Adrenal gland (tissue), 12 donors: Measurements from ENCODE around the gene NPBWR2. TPM values are rescaled to one million over a fixed set of nuclear protein-coding genes. Genes with fewer than 3 reads are reported as not detected.

Experiments
- DNase-seq, 7 donors: peaks; one replicate each; pipeline ENCODE4 v3.0.0-alpha.2; 2019 to 2020
- H3K27ac ChIP-seq, 5 donors: fragments of 200-600 bp; sonication (generic) in 4 of 5; 1 replicate in 3 of 5; 2 replicates in 2 of 5; pipeline versions ENCODE4 v1.5.1 to v1.8.0; 2016 to 2020; ENCODE audit warnings: mild to moderate bottlenecking in 1 of 5
- H3K27me3 ChIP-seq: fragments of 200-600 bp; 2 replicates; pipeline ENCODE4 v1.8.0; 2021
- H3K36me3 ChIP-seq, 2 donors: fragments of 200-600 bp; replicated peaks in 1 of 2; 1 replicate in 1 of 2; 2 replicates in 1 of 2; pipeline versions ENCODE4 v1.5.1 to v1.8.0; 2018 to 2022
- H3K4me1 ChIP-seq, 2 donors: fragments of 200-600 bp; replicated peaks in 1 of 2; 1 replicate in 1 of 2; 2 replicates in 1 of 2; pipeline versions ENCODE4 v1.5.1 to v1.8.0; 2018 to 2021
- H3K4me3 ChIP-seq, 4 donors: fragments of 200-600 bp; sonication (generic) in 3 of 4; one replicate each; pipeline ENCODE4 v1.5.1; 2016 to 2018
- H3K9me3 ChIP-seq, 3 donors: fragments of 200-600 bp; sonication (generic) in 1 of 3; replicated peaks in 1 of 3; 1 replicate in 2 of 3; 2 replicates in 1 of 3; pipeline versions ENCODE4 v1.5.1 to v1.8.0; 2016 to 2021
- POLR2A ChIP-seq, 2 donors: fragments of 450-650 bp; IDR thresholded peaks; one replicate each; pipeline ENCODE4 v1.6.1; 2017; ENCODE audit warnings: antibody characterized with exemption in 2 of 2, mild to moderate bottlenecking in 2 of 2, moderate library complexity in 1 of 2
- WGBS, 4 donors: extraction: QIAGEN DNeasy Blood & Tissue Kit in 2 of 4; methylation state at CpG; one replicate each; pipeline versions ENCODE4 v1.1.5 to v1.1.7; 2013 to 2017; 5-methylcytosine and 5-hydroxymethylcytosine counted together
- intact Hi-C, 2 donors: fragments of 100-400 bp; cut with DNase I; formaldehyde crosslinking; loops; one replicate each; pipeline versions ENCODE4 v1.14.1 to v1.15.0; 2022 to 2023
- polyA plus RNA-seq, 3 donors: library from polyadenylated mRNA; stranded (reverse); fragments of 200-250 nt in 2 of 3; fragments of 350-450 nt in 1 of 3; fragmentation: Illumina TruSeq in 1 of 3; extraction: RNeasy Lipid Tissue Mini Kit (QIAGEN cat#74804) in 1 of 3; gene quantifications; one replicate each; pipeline ENCODE4 v1.2.3, GENCODE V29; 2013 to 2014
- total RNA-seq, 9 donors: library from RNA; depleted of rRNA in 4 of 9; stranded (reverse); fragments of >200 nt in 4 of 9; fragments of 120-200 nt in 1 of 9; fragmentation: NEBNext Ultra II Directional in 1 of 9; extraction: Animal tissue kit (Norgen Biotek cat#: 25700) in 1 of 9; gene quantifications; one replicate each; pipeline versions ENCODE4 v1.1.0 to v1.2.4, GENCODE V29; 2013 to 2023
- TF ChIP-seq, protein P1 (sequence below), 6 experiments: fragments of 450-650 bp in 4 of 6; fragments of 200-600 bp in 2 of 6; sonication (generic) in 1 of 6; IDR thresholded peaks; 1 replicate in 5 of 6; 2 replicates in 1 of 6; pipeline versions ENCODE4 v1.5.1 to v1.8.0; 2016 to 2021; ENCODE audit warnings: antibody characterized with exemption in 6 of 6, mild to moderate bottlenecking in 2 of 6, moderate library complexity in 1 of 6
- donor health status: healthy with polysubstance abuse.
- donor health status: Bipolar disorder and iron deficiency.
- donor health status: DM: yes; HTN: yes; CAD: no.
- donor health status: DM: no; HTN: no; CAD: no.
- donor health status: DM: no; HTN: no; CAD: no.
- donor health status: DM: yes; HTN: yes; CAD: no.

NPBWR2 gene
- total and polyA plus RNA-seq, 12 donors = 0.18 to 0.42 (median 0.33) TPM; not detected in 8

DNA sequence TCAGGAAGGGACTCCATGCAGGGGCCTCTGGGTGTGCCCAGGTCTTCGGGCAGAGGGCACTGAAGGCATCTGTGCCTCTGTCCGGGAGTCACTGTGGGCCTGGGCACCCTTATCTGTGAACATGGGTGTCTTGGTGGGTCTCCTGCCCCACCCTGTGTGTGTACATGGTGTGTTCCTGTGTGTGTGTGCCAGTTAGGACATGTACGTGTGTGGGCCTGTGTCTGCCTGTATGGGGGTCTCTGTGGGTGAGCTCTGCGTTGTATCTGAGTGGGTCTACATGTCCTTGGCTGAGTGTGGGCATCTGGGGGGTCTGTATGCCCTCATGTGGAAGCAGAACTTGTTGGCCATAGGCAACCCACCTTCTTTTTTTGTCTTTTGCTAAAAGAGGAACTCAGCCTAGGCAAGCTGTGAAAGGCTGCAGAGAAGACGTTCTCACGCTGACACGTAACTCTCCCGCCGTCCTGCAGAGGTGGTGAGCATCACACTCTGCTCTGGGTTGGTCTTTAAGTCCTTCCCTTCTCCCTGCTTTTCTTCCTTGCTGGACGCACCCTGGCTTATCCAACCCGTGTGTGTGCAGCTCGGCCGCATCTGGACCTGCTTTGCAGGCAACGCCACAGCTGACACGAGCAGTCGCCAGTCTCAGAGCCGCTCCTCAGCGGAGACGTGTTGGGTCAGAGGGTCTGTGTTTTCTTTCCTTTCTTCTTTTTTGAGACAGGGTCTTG is 532 bp upstream of the NPBWR2 start:
- H3K27ac ChIP-seq = no peak overlapping the region
- no peaks in the 10 kb centered on the region for H3K9me3 ChIP-seq
- TF ChIP-seq POLR2A (IDR thresholded peaks at IDR 0.05) = no peak
- TF ChIP-seq, protein P1, sequence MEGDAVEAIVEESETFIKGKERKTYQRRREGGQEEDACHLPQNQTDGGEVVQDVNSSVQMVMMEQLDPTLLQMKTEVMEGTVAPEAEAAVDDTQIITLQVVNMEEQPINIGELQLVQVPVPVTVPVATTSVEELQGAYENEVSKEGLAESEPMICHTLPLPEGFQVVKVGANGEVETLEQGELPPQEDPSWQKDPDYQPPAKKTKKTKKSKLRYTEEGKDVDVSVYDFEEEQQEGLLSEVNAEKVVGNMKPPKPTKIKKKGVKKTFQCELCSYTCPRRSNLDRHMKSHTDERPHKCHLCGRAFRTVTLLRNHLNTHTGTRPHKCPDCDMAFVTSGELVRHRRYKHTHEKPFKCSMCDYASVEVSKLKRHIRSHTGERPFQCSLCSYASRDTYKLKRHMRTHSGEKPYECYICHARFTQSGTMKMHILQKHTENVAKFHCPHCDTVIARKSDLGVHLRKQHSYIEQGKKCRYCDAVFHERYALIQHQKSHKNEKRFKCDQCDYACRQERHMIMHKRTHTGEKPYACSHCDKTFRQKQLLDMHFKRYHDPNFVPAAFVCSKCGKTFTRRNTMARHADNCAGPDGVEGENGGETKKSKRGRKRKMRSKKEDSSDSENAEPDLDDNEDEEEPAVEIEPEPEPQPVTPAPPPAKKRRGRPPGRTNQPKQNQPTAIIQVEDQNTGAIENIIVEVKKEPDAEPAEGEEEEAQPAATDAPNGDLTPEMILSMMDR (IDR thresholded peaks at IDR 0.05) = no peak
- H3K4me3 ChIP-seq = no peak overlapping the region
- peaks cover 8% of the 10 kb centered on the region for H3K27me3 ChIP-seq
- intact Hi-C loops = no loop called here
- 65 to 74% (median 72%) methylated on average over 17 to 19 of the region's 19 CpGs for WGBS, 4 donors
- no peaks in the 10 kb centered on the region for H3K36me3 ChIP-seq
- H3K4me1 ChIP-seq = no peaks in the 10 kb centered on the region
- peak in 4 of 7 donors; percentile 9 to 44 (median 10) for DNase-seq

DNA sequence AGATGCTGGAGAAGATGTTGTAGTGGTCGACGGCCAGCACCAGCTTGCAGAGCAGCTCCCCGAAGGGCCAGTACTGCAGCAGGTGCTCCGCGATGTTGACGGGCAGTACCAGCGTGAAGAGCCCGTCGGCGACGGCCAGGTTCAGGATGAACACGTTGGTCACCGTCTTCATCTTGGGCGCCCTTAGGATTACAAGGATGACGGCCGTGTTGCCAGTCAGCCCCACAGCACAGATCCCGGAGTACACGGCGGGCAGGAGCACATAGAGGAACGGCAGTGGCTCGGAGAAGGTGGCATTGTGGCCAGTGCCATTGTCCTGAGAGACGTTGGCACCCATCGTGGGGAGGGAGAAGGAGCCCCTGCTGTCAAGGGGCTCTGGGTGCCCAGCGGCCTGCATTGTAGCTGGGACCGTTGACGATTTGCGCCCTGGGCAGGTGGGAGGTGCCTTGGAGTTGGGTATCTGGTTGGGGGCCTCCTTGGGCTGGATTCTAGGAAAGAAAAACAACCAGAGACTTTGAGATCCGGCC is 867 bp downstream of the NPBWR2 start:
- no peaks in the 10 kb centered on the region for H3K36me3 ChIP-seq
- DNase-seq = peak in 2 of 7 donors; percentile 15 to 44
- intact Hi-C loops = no loop called here
- peaks cover 21% of the 10 kb centered on the region for H3K27me3 ChIP-seq
- no peak overlapping the region for H3K4me3 ChIP-seq
- TF ChIP-seq, protein P1 (IDR thresholded peaks at IDR 0.05) = no peak
- no peak for TF ChIP-seq POLR2A (IDR thresholded peaks at IDR 0.05)
- H3K4me1 ChIP-seq = peaks cover 0 to 3% of the 10 kb centered on the region in 2 donors
- 79 to 91% (median 87%) methylated on average over 27 to 28 of the region's 28 CpGs for WGBS, 4 donors
- H3K27ac ChIP-seq = no peak overlapping the region
- no peaks in the 10 kb centered on the region for H3K9me3 ChIP-seq

DNA sequence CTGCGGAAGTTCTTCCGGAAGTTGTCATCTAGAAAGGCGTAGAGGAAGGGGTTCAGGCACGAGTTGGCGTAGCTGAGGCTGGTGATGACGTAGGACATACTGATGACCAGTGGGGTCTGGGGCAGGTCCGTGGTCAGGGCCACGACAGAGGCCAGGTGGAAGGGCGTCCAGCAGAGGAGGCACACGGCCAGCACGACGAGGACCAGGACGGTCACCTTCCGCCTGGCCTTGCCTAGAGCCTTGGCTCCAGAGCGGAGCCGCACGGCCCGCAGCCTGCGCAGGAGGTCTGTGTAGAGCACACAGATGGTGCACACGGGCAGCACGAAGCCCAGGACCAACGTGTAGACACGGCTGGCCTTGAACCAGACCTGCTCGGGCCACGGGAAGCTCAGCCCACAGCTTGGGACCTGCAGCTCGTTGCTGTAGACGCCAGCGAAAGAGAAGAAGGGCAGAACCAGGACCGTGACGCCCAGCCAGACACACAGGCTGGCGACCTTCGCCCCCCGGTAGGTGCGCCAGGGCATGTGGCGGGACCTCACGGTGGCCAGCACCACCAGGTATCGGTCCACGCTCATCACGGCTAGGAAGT is 1.4 kb downstream of the NPBWR2 start:
- H3K36me3 ChIP-seq = no peaks in the 10 kb centered on the region
- H3K4me3 ChIP-seq = no peak overlapping the region
- no peak overlapping the region for H3K27ac ChIP-seq
- DNase-seq = peak in 4 of 7 donors; percentile 4 to 49 (median 12)
- TF ChIP-seq POLR2A (IDR thresholded peaks at IDR 0.05) = no peak
- TF ChIP-seq, protein P1 (IDR thresholded peaks at IDR 0.05) = no peak
- H3K27me3 ChIP-seq = peaks cover 21% of the 10 kb centered on the region
- peaks cover 0 to 3% of the 10 kb centered on the region in 2 donors for H3K4me1 ChIP-seq
- no peaks in the 10 kb centered on the region for H3K9me3 ChIP-seq
- intact Hi-C loops = no loop called here
- WGBS, 4 donors = 91 to 92% (median 92%) methylated on average over 16 to 39 of the region's 39 CpGs

DNA sequence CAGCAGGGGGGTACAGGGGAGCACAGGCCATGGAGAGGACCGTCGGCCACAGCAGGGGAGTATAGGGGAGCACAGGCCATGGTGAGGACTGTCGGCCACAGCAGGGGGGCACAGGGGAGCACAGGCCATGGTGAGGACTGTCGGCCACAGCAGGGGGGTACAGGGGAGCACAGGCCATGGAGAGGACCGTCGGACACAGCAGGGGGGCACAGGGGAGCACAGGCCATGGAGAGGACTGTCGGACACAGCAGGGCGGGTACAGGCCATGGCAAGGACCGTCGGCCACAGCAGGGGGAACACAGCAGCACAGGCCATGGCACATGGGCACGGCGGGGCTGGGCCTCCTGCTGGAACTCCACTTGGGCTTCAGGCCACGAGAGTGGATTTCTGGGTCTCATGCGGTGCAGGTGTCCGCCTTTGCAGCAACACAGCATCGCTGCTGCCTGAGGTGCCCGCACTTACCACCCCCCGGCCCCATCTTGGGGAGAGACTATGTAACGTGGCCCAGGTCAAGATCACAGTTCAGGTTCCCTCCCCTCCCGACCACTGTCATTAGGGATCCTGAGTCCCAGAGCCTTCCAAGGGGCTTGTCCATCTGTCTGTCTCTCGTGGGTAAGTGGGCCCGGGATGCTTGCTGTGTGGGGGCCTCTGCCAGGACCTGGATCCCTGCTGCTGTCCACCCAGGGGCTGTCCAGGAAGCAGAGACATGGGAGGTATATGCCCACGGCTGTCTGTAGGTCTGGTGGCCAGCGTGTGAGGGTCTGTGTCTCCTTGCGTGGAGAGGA is 2.5 kb downstream of the NPBWR2 start:
- H3K27me3 ChIP-seq = peaks cover 21% of the 10 kb centered on the region
- TF ChIP-seq POLR2A (IDR thresholded peaks at IDR 0.05) = no peak
- TF ChIP-seq, protein P1 (IDR thresholded peaks at IDR 0.05) = no peak
- H3K36me3 ChIP-seq = no peaks in the 10 kb centered on the region
- no peak overlapping the region for H3K4me3 ChIP-seq
- H3K27ac ChIP-seq = no peak overlapping the region
- no peaks in the 10 kb centered on the region for H3K9me3 ChIP-seq
- intact Hi-C loops = no loop called here
- 79 to 87% (median 82%) methylated on average over 14 to 25 of the region's 25 CpGs for WGBS, 4 donors
- DNase-seq = peak in 4 of 7 donors; percentile 2 to 45 (median 10)
- peaks cover 0 to 3% of the 10 kb centered on the region in 2 donors for H3K4me1 ChIP-seq
